Panc1 (cell line): ENCODE data around the gene CBX4.

ENCODE experiments used
- POLR2AphosphoS5 ChIP-seq: IDR thresholded peaks from 2 replicates; pipeline ENCODE4 v1.6.1; 2012; ENCODE audit warnings: mild to moderate bottlenecking, low read depth, low read length, moderate library complexity
- TF ChIP-seq, protein P1 (sequence below): fragments of 450-650 bp; IDR thresholded peaks from 2 replicates; pipeline ENCODE4 v1.5.1; 2017; ENCODE audit warnings: mild to moderate bottlenecking
- TF ChIP-seq, protein P2 (sequence below), 2 experiments: IDR thresholded peaks; 2 replicates each; pipeline ENCODE4 v1.6.1; 2011 to 2012; ENCODE audit warnings: low read depth in 2 of 2, control low read depth in 1 of 2, low read length in 1 of 2, mild to moderate bottlenecking in 1 of 2, moderate library complexity in 1 of 2; ENCODE audit not compliant: insufficient read depth in 1 of 2

DNA sequence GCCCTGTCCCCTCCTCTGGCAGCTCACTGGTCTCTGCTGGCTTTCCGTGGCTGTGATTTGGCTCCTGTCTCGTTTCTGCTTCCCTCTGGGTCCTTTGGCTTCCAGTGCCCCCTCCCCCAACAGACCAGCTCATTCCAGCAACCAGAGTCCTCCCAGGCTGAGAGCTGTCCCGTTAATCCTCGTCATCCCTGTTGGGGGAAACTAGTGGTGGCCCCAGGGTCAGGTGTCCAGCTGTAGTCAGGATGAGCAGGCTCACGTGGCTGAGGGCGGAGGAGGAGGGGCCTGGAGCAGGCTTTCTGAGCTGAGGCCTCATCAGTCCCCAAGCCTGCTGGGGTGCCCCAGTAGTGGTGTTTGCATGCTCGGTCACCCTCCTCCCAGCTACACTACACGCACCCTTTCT is 10.7 kb upstream of the CBX4 start:
- TF ChIP-seq, protein P1, sequence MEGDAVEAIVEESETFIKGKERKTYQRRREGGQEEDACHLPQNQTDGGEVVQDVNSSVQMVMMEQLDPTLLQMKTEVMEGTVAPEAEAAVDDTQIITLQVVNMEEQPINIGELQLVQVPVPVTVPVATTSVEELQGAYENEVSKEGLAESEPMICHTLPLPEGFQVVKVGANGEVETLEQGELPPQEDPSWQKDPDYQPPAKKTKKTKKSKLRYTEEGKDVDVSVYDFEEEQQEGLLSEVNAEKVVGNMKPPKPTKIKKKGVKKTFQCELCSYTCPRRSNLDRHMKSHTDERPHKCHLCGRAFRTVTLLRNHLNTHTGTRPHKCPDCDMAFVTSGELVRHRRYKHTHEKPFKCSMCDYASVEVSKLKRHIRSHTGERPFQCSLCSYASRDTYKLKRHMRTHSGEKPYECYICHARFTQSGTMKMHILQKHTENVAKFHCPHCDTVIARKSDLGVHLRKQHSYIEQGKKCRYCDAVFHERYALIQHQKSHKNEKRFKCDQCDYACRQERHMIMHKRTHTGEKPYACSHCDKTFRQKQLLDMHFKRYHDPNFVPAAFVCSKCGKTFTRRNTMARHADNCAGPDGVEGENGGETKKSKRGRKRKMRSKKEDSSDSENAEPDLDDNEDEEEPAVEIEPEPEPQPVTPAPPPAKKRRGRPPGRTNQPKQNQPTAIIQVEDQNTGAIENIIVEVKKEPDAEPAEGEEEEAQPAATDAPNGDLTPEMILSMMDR: no peak
- TF ChIP-seq POLR2AphosphoS5: no peak
- TF ChIP-seq, protein P2, sequence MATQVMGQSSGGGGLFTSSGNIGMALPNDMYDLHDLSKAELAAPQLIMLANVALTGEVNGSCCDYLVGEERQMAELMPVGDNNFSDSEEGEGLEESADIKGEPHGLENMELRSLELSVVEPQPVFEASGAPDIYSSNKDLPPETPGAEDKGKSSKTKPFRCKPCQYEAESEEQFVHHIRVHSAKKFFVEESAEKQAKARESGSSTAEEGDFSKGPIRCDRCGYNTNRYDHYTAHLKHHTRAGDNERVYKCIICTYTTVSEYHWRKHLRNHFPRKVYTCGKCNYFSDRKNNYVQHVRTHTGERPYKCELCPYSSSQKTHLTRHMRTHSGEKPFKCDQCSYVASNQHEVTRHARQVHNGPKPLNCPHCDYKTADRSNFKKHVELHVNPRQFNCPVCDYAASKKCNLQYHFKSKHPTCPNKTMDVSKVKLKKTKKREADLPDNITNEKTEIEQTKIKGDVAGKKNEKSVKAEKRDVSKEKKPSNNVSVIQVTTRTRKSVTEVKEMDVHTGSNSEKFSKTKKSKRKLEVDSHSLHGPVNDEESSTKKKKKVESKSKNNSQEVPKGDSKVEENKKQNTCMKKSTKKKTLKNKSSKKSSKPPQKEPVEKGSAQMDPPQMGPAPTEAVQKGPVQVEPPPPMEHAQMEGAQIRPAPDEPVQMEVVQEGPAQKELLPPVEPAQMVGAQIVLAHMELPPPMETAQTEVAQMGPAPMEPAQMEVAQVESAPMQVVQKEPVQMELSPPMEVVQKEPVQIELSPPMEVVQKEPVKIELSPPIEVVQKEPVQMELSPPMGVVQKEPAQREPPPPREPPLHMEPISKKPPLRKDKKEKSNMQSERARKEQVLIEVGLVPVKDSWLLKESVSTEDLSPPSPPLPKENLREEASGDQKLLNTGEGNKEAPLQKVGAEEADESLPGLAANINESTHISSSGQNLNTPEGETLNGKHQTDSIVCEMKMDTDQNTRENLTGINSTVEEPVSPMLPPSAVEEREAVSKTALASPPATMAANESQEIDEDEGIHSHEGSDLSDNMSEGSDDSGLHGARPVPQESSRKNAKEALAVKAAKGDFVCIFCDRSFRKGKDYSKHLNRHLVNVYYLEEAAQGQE (IDR thresholded peaks at IDR 0.05; ENCODE audit: insufficient read depth in 1 of 2, low read depth in 2 of 2, low read length in 1 of 2): no peak
